ENCODE results near the gene CWC27.

Gene CWC27

DNA sequence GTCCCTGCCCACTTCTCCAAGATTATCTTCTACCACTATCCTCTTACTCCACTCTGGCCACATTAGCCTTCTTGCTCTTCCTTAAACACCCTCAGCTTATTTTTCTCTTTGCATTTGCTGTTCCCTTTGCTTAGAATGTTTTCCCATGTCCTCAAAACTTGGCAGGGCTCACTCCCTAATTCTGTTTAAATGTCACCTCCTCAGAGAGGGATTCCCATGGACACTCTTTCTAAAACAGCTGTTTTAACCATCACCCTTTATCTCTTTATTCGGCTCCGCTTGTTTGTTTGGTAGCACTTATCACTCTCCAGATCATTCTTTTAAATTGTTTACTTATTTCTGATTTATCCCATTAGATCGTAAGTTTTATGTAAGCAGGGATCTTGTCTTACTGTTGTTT, 278.5 kb downstream of the CWC27 start:
- Histone ChIP-seq H3K9me3 (ENCODE audit: control insufficient read depth in 5 of 5, low read length in 5 of 5) (no peaks in the 10 kb centered on the region), H3K36me3 (ENCODE audit: control insufficient read depth in 5 of 5, insufficient read depth in 5 of 5, low read length in 5 of 5) (no peaks in the 10 kb centered on the region), H3K27ac (ENCODE audit: low read depth, low read length) (no peak overlapping the region), H3K27me3 (ENCODE audit: control insufficient read depth in 5 of 5, insufficient read depth in 4 of 5, low read length in 5 of 5) (no peaks in the 10 kb centered on the region), H3K4me1 (ENCODE audit: control insufficient read depth in 5 of 5, insufficient read depth in 5 of 5, low read length in 5 of 5) (peaks cover 0 to 13% (median 9%) of the 10 kb centered on the region in 5 donors), H3K9ac (ENCODE audit: low read length in 5 of 5) (no peak overlapping the region), H3K4me3 (ENCODE audit: low read depth in 1 of 5, low read length in 5 of 5) (no peak overlapping the region)

DNA sequence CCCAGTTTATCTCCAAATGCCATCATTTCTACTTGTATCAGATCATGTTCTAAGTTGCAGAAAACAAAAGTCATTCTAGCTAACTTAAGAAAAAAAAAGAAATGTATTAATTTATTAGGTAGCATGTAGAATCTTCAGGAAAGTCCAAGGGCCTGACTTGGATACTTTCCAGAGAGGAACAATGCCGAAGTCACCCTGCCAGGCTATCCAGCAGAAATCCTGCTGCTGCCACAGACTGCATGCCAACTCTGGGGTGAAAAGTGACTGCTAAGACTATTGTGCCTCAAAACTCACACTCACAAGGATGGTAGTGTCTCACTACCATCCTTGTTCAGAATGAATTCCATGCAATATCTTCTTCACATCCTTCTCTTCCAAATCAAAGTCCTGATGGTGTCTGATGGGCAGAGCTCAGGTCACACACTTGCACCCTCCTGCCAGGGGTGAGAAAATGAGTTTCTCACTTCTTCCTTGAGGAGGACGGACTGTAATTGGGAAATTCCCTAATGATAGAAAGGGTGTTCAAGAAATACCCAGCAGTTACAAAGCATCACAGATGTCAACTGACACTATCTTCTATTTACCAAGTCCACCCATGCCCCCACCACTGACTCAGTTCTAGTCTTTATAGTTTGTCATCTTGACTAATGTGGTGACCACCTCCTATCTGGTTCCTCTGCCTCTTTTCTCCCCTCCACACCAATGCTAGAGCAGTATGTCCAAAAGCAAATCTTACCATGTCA, 279.4 kb downstream of the CWC27 start:
- Histone ChIP-seq H3K27me3 (ENCODE audit: control insufficient read depth in 5 of 5, insufficient read depth in 4 of 5, low read length in 5 of 5) (no peaks in the 10 kb centered on the region), H3K9me3 (ENCODE audit: control insufficient read depth in 5 of 5, low read length in 5 of 5) (no peaks in the 10 kb centered on the region), H3K36me3 (ENCODE audit: control insufficient read depth in 5 of 5, insufficient read depth in 5 of 5, low read length in 5 of 5) (no peaks in the 10 kb centered on the region), H3K4me3 (ENCODE audit: low read depth in 1 of 5, low read length in 5 of 5) (no peak overlapping the region), H3K9ac (ENCODE audit: low read length in 5 of 5) (no peak overlapping the region), H3K27ac (ENCODE audit: low read depth, low read length) (no peak overlapping the region), H3K4me1 (ENCODE audit: control insufficient read depth in 5 of 5, insufficient read depth in 5 of 5, low read length in 5 of 5) (peaks cover 0 to 13% (median 9%) of the 10 kb centered on the region in 5 donors)

DNA sequence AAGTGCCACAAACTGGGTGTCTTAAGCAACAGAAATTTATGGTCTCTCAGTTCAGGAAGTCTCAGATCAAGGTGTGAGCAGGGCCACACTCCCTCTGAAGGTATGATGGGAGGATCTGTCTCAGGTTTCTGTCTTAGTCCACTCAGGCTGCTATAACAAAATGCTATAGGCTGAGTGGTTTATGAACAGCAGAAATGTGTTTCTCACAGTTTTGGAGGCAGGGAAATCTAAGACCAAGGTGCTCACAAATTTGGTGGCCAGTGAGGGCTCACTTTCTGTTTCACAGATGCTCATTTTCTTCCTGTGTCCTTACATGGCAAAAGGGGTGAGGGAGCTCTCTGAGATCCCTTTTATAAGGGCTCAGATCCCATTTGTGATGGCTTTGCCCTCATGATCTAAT, 281.4 kb downstream of the CWC27 start:
- no peak overlapping the region for H3K27ac ChIP-seq (ENCODE audit: low read depth, low read length)
- H3K27me3 ChIP-seq (ENCODE audit: control insufficient read depth in 5 of 5, insufficient read depth in 4 of 5, low read length in 5 of 5): no peaks in the 10 kb centered on the region
- no peaks in the 10 kb centered on the region for H3K36me3 ChIP-seq (ENCODE audit: control insufficient read depth in 5 of 5, insufficient read depth in 5 of 5, low read length in 5 of 5)
- no peak overlapping the region for H3K9ac ChIP-seq (ENCODE audit: low read length in 5 of 5)
- no peak overlapping the region for H3K4me3 ChIP-seq (ENCODE audit: low read depth in 1 of 5, low read length in 5 of 5)
- peaks cover 0 to 13% (median 9%) of the 10 kb centered on the region in 5 donors for H3K4me1 ChIP-seq (ENCODE audit: control insufficient read depth in 5 of 5, insufficient read depth in 5 of 5, low read length in 5 of 5)
- no peaks in the 10 kb centered on the region for H3K9me3 ChIP-seq (ENCODE audit: control insufficient read depth in 5 of 5, low read length in 5 of 5)

DNA sequence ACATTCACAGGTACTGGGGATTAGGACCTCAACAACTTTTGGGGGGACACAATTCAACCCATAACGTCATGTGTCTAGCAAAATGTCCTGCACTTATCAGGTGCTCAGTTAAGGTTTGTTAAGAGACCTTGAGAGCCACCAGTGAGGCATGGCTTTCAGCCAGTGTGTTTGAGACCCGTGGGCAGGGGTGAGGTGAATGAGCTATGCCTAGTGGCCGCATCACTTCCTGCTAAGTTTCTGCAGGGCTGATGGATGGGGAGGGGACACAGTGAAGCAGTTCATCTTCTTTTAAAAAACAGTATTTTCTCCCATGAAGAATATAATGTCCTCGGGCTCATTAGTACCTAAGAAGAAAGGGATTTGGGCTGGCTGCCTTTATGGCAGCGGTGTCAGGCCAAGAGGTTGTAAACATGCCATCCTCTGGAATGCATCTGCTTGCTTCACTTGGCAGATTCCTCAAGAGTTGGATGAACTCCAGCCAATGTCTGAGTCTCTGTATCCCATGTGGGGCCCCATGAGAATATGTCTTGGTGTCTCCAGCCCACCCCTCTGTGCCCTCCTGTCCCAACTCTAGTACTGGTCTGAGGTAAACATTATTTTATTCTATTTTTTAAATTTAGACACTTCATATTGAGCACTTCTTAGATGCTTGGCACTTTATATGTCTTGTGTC, 282.2 kb downstream of the CWC27 start:
- no peaks in the 10 kb centered on the region for H3K27me3 ChIP-seq (ENCODE audit: control insufficient read depth in 5 of 5, insufficient read depth in 4 of 5, low read length in 5 of 5)
- H3K4me1 ChIP-seq (ENCODE audit: control insufficient read depth in 5 of 5, insufficient read depth in 5 of 5, low read length in 5 of 5): peaks cover 0 to 13% (median 9%) of the 10 kb centered on the region in 5 donors
- no peaks in the 10 kb centered on the region for H3K36me3 ChIP-seq (ENCODE audit: control insufficient read depth in 5 of 5, insufficient read depth in 5 of 5, low read length in 5 of 5)
- no peaks in the 10 kb centered on the region for H3K9me3 ChIP-seq (ENCODE audit: control insufficient read depth in 5 of 5, low read length in 5 of 5)
- no peak overlapping the region for H3K9ac ChIP-seq (ENCODE audit: low read length in 5 of 5)
- H3K4me3 ChIP-seq (ENCODE audit: low read depth in 1 of 5, low read length in 5 of 5): no peak overlapping the region
- no peak overlapping the region for H3K27ac ChIP-seq (ENCODE audit: low read depth, low read length)

DNA sequence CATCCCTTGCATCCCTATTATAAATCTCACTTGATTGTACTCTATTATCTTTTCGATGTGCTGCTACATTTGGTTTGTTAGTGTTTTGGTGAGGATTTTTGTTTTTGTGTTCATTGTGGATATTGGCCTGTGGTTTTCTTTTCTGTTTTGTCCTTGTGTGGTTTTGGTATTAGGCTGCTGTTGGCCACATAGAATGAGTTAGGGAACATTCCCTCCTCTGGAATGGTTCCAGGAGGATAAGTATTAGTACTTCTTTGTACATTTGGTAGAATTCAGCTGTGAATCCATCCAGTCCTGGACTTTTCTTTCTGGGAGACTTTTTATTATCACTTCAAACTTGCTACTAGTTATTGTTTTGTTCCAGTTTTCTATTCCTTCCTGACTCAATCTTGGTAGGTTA, 287.2 kb downstream of the CWC27 start:
- H3K4me3 ChIP-seq (ENCODE audit: low read depth in 1 of 5, low read length in 5 of 5): no peak overlapping the region
- no peaks in the 10 kb centered on the region for H3K9me3 ChIP-seq (ENCODE audit: control insufficient read depth in 5 of 5, low read length in 5 of 5)
- no peak overlapping the region for H3K9ac ChIP-seq (ENCODE audit: low read length in 5 of 5)
- no peaks in the 10 kb centered on the region for H3K36me3 ChIP-seq (ENCODE audit: control insufficient read depth in 5 of 5, insufficient read depth in 5 of 5, low read length in 5 of 5)
- H3K27ac ChIP-seq (ENCODE audit: low read depth, low read length): no peak overlapping the region
- H3K27me3 ChIP-seq (ENCODE audit: control insufficient read depth in 5 of 5, insufficient read depth in 4 of 5, low read length in 5 of 5): no peaks in the 10 kb centered on the region
- H3K4me1 ChIP-seq (ENCODE audit: control insufficient read depth in 5 of 5, insufficient read depth in 5 of 5, low read length in 5 of 5): peaks cover 0 to 8% (median 3%) of the 10 kb centered on the region in 5 donors

DNA sequence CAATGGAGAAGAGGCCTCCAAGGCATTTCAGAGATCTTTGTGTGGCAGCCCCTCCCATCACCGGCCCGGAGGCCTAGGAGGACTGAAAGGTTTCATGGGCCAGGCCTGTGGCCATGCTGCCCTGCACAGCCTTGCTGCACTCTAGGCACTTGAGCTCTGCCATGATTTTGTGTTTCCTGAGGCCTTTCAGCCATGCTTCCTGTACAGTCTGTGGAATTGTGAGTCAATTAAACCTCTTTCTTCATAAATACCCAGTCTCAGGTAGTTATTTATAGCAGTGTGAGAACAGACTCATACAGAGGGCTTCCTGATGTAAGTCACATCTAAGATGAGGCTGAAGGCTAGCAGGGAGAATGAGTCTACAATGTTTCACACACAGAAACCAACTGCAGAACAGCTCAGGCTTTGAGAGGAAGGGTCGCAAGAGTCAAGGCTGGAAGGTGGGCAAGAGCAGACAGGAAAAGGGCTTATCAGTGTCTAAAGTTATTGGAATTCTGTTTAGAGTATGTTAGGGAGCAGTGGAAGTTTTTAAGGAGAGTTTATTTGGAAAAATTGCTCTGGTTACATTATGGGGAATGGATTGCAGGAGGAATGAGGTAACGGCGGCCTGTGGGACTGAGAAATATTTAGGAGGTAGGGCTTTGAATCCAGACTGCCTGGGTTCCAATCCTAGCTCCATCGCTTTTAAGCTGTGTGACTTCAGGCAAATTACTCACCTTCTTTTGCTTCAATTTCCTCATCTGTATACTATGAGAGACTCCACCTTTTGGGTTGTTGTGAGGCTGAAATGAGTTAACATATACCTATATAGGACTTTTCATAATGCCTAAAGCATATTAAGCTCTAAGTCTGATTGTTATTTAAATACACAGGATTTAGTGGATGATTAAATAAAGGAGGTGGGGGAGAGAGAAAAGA, 291.2 kb downstream of the CWC27 start:
- Histone ChIP-seq H3K9ac (ENCODE audit: low read length in 5 of 5) (no peak overlapping the region), H3K4me1 (ENCODE audit: control insufficient read depth in 5 of 5, insufficient read depth in 5 of 5, low read length in 5 of 5) (peaks cover 11 to 17% (median 15%) of the 10 kb centered on the region in 5 donors), H3K27me3 (ENCODE audit: control insufficient read depth in 5 of 5, insufficient read depth in 4 of 5, low read length in 5 of 5) (no peaks in the 10 kb centered on the region), H3K9me3 (ENCODE audit: control insufficient read depth in 5 of 5, low read length in 5 of 5) (no peaks in the 10 kb centered on the region), H3K4me3 (ENCODE audit: low read depth in 1 of 5, low read length in 5 of 5) (no peak overlapping the region), H3K27ac (ENCODE audit: low read depth, low read length) (no peak overlapping the region), H3K36me3 (ENCODE audit: control insufficient read depth in 5 of 5, insufficient read depth in 5 of 5, low read length in 5 of 5) (no peaks in the 10 kb centered on the region)

DNA sequence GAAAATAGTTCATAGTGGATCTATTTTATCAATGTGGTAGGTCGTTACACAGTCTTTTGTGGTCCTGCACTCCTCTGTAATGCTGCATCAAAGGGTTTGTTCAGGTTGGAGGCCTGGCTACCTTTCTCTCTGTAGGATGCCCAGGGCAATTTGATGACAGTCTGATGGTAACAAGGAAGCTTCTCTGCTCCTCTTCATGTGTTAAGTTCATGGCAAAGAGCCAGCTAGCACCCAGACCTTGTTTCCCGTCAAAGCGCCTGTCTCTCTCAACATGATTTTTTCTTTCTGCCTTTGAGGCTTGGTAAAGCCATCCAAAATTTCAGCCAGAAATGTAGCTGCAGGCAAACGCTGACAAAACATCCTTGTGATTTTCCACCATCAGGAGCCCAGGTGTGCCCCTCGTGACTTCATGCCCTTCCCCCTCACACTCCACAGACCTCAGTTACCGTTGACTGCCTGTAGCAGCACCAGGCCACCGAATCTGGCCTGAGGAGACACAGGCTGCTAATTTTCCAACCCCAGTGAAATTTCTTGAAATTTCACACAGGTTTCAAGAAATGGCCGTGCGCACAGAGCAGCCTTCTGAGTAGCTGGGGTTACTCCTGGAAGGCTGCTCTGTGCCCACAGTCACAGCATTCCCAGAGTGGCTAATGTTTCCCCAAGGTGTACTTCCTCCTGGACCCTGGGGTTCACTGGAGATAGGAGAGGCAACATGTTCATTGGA, 292.7 kb downstream of the CWC27 start:
- no peak overlapping the region for H3K27ac ChIP-seq (ENCODE audit: low read depth, low read length)
- peaks cover 11 to 24% (median 18%) of the 10 kb centered on the region in 5 donors for H3K4me1 ChIP-seq (ENCODE audit: control insufficient read depth in 5 of 5, insufficient read depth in 5 of 5, low read length in 5 of 5)
- no peak overlapping the region for H3K9ac ChIP-seq (ENCODE audit: low read length in 5 of 5)
- no peaks in the 10 kb centered on the region for H3K9me3 ChIP-seq (ENCODE audit: control insufficient read depth in 5 of 5, low read length in 5 of 5)
- no peaks in the 10 kb centered on the region for H3K36me3 ChIP-seq (ENCODE audit: control insufficient read depth in 5 of 5, insufficient read depth in 5 of 5, low read length in 5 of 5)
- H3K4me3 ChIP-seq (ENCODE audit: low read depth in 1 of 5, low read length in 5 of 5): no peak overlapping the region
- H3K27me3 ChIP-seq (ENCODE audit: control insufficient read depth in 5 of 5, insufficient read depth in 4 of 5, low read length in 5 of 5): no peaks in the 10 kb centered on the region

DNA sequence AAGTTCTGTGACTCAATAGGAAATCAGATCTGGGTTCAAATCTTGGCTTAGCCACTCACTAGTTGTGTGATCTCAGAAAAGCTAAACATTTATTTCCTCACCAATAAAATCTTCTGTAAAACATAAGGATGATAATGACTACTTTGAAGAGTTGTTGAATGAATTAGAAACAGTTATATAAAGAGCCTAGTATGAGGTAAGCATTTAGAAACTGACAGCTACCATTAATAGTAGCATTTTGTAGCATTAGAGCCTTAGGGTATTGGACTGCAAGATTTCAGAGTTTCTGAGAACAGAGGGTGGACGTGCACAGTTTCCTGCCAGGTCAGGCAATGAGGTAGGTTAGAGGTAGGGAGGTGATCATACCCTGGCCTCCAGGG, 293.2 kb downstream of the CWC27 start:
- no peaks in the 10 kb centered on the region for H3K27me3 ChIP-seq (ENCODE audit: control insufficient read depth in 5 of 5, insufficient read depth in 4 of 5, low read length in 5 of 5)
- no peak overlapping the region for H3K27ac ChIP-seq (ENCODE audit: low read depth, low read length)
- no peak overlapping the region for H3K9ac ChIP-seq (ENCODE audit: low read length in 5 of 5)
- no peaks in the 10 kb centered on the region for H3K36me3 ChIP-seq (ENCODE audit: control insufficient read depth in 5 of 5, insufficient read depth in 5 of 5, low read length in 5 of 5)
- no peak overlapping the region for H3K4me3 ChIP-seq (ENCODE audit: low read depth in 1 of 5, low read length in 5 of 5)
- H3K9me3 ChIP-seq (ENCODE audit: control insufficient read depth in 5 of 5, low read length in 5 of 5): no peaks in the 10 kb centered on the region
- H3K4me1 ChIP-seq (ENCODE audit: control insufficient read depth in 5 of 5, insufficient read depth in 5 of 5, low read length in 5 of 5): peaks cover 11 to 29% (median 22%) of the 10 kb centered on the region in 5 donors

DNA sequence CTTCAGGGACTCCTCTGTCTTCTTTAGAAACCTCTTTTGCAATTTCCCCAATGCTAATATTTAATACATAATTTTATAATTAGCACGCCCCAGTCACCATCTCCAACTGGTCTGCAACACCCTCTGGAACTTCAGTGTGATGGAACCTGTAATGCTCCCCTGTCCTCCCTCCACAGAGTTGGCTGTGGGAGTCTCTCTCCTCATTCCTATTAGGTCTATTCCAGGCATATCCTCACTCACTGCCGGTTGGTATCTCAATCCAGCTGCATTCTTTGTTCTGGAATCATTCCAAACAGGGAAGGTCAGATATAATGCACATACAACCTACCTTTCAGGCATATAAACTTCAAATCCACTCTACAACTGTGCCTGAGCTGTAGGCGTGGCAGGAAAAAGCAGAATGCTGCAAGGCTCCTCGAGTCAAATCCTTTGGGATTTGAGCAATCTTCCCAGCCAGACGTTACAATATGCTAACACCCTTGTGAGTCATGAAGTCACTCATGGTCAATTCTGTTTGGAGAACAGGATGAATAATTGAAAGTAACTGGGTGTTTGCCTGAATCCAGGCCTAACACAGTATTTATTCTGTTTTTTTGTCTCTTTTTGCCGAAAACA, 293.8 kb downstream of the CWC27 start:
- Histone ChIP-seq H3K36me3 (ENCODE audit: control insufficient read depth in 5 of 5, insufficient read depth in 5 of 5, low read length in 5 of 5) (no peaks in the 10 kb centered on the region), H3K4me1 (ENCODE audit: control insufficient read depth in 5 of 5, insufficient read depth in 5 of 5, low read length in 5 of 5) (peaks cover 11 to 31% (median 22%) of the 10 kb centered on the region in 5 donors), H3K4me3 (ENCODE audit: low read depth in 1 of 5, low read length in 5 of 5) (peak overlapping the region in 2 of 5 donors; percentile 11 to 23), H3K9me3 (ENCODE audit: control insufficient read depth in 5 of 5, low read length in 5 of 5) (no peaks in the 10 kb centered on the region), H3K9ac (ENCODE audit: low read length in 5 of 5) (peak overlapping the region in 2 of 5 donors; percentile 19 to 81), H3K27me3 (ENCODE audit: control insufficient read depth in 5 of 5, insufficient read depth in 4 of 5, low read length in 5 of 5) (no peaks in the 10 kb centered on the region), H3K27ac (ENCODE audit: low read depth, low read length) (peak overlapping the region; percentile 98)
